ENCODE results near the gene PDE9A. TPM values are rescaled to one million over a fixed set of nuclear protein-coding genes. Genes with fewer than 3 reads are reported as not detected.

Gene PDE9A
- total RNA-seq, 2 experiments from 2014 or later: 4.7 to 6.1 TPM

GRCh38 chr21:42735061-42735460 lies 81.6 kb downstream of the PDE9A start:
- POLR2A ChIA-PET: interaction anchor here (0.5 kb wide), 1 partner anchor 1365 kb away, joined by 3 read pairs; no protein-coding TSS in a partner anchor
- no peak for DNase-seq
- no peaks in the 10 kb centered on the region for H3K27me3 Mint-ChIP-seq
- H3K4me1 Mint-ChIP-seq: peaks cover 70% of the 10 kb centered on the region
- H3K36me3 Mint-ChIP-seq (ENCODE audit: low read depth): peaks cover 11% of the 10 kb centered on the region
- H3K4me3 Mint-ChIP-seq: peak overlapping the region; percentile 8
- no peaks in the 10 kb centered on the region for H3K9me3 Mint-ChIP-seq
- peak overlapping the region; percentile 91 for H3K27ac Mint-ChIP-seq
- CTCF ChIA-PET: interaction anchor here (1.0 to 2.5 kb wide), 2 partner anchors 12 to 32 kb away, joined by 3 to 9 read pairs; no protein-coding TSS in a partner anchor

GRCh38 chr21:42735944-42736343 lies 82.5 kb downstream of the PDE9A start:
- ChIA-PET CTCF (interaction anchor here (2.5 kb wide), 1 partner anchor 11 kb away, joined by 9 read pairs; no protein-coding TSS in a partner anchor), POLR2A (no interaction called here)
- no peaks in the 10 kb centered on the region for H3K27me3 Mint-ChIP-seq
- H3K36me3 Mint-ChIP-seq (ENCODE audit: low read depth): peaks cover 11% of the 10 kb centered on the region
- no peaks in the 10 kb centered on the region for H3K9me3 Mint-ChIP-seq
- H3K27ac Mint-ChIP-seq: peak overlapping the region; percentile 76
- H3K4me1 Mint-ChIP-seq: peaks cover 70% of the 10 kb centered on the region
- H3K4me3 Mint-ChIP-seq: no peak overlapping the region
- no peak for DNase-seq

- POLR2A ChIA-PET: no interaction called here
- peak overlapping the region; percentile 97 for H3K27ac Mint-ChIP-seq
These were observed 83.4 kb downstream of the PDE9A start for GRCh38 chr21:42736646-42737350.

GRCh38 chr21:42737951-42738590 lies 84.7 kb downstream of the PDE9A start:
- peak; percentile 61 for DNase-seq
- Mint-ChIP-seq H3K27ac (peak overlapping the region; percentile 97), H3K9me3 (no peaks in the 10 kb centered on the region), H3K4me1 (peaks cover 63% of the 10 kb centered on the region), H3K27me3 (no peaks in the 10 kb centered on the region), H3K36me3 (ENCODE audit: low read depth) (peaks cover 10% of the 10 kb centered on the region), H3K4me3 (peak overlapping the region; percentile 56)
- ChIA-PET CTCF (interaction anchor here (0.7 to 2.1 kb wide), 5 partner anchors 9 to 17 kb away, joined by 3 to 10 read pairs (median 5); no protein-coding TSS in a partner anchor), POLR2A (no interaction called here)

More at GRCh38 chr21:42736646-42737350, 83.4 kb downstream of the PDE9A start:
- Mint-ChIP-seq H3K9me3 (no peaks in the 10 kb centered on the region), H3K27me3 (no peaks in the 10 kb centered on the region), H3K4me1 (peaks cover 67% of the 10 kb centered on the region), H3K36me3 (ENCODE audit: low read depth) (peaks cover 11% of the 10 kb centered on the region), H3K4me3 (no peak overlapping the region)
- CTCF ChIA-PET: interaction anchor here (1.1 to 2.1 kb wide), 3 partner anchors 8 to 16 kb away, joined by 5 to 10 read pairs (median 5); no protein-coding TSS in a partner anchor
- no peak for DNase-seq

GRCh38 chr21:42739061-42739931 lies 85.9 kb downstream of the PDE9A start:
- Mint-ChIP-seq H3K27ac (peak overlapping the region; percentile 83), H3K36me3 (ENCODE audit: low read depth) (peaks cover 2% of the 10 kb centered on the region), H3K9me3 (no peaks in the 10 kb centered on the region), H3K4me3 (no peak overlapping the region), H3K27me3 (no peaks in the 10 kb centered on the region), H3K4me1 (peaks cover 51% of the 10 kb centered on the region)
- no peak for DNase-seq
- ChIA-PET CTCF (interaction anchor here (0.5 kb wide), 1 partner anchor 74 kb away, joined by 3 read pairs; no protein-coding TSS in a partner anchor), POLR2A (no interaction called here)

GRCh38 chr21:42740405-42740909 lies 87.0 kb downstream of the PDE9A start:
- Mint-ChIP-seq H3K4me1 (peaks cover 40% of the 10 kb centered on the region), H3K9me3 (no peaks in the 10 kb centered on the region), H3K27ac (peak overlapping the region; percentile 20), H3K36me3 (ENCODE audit: low read depth) (no peaks in the 10 kb centered on the region), H3K27me3 (no peaks in the 10 kb centered on the region), H3K4me3 (no peak overlapping the region)
- ChIA-PET CTCF (no interaction called here), POLR2A (no interaction called here)
- DNase-seq: no peak

GRCh38 chr21:42741066-42741465 lies 87.6 kb downstream of the PDE9A start:
- no peaks in the 10 kb centered on the region for H3K27me3 Mint-ChIP-seq
- ChIA-PET CTCF (interaction anchor here (0.6 to 1.5 kb wide), 2 partner anchors 11 to 271 kb away, joined by 3 to 4 read pairs; no protein-coding TSS in a partner anchor), POLR2A (no interaction called here)
- no peaks in the 10 kb centered on the region for H3K36me3 Mint-ChIP-seq (ENCODE audit: low read depth)
- no peak overlapping the region for H3K27ac Mint-ChIP-seq
- H3K4me3 Mint-ChIP-seq: no peak overlapping the region
- no peak for DNase-seq
- no peaks in the 10 kb centered on the region for H3K9me3 Mint-ChIP-seq
- peaks cover 36% of the 10 kb centered on the region for H3K4me1 Mint-ChIP-seq

- CTCF ChIA-PET: interaction anchor here (2.7 kb wide), 1 partner anchor 10 kb away, joined by 9 read pairs; no protein-coding TSS in a partner anchor
- Mint-ChIP-seq H3K36me3 (ENCODE audit: low read depth) (peaks cover 2% of the 10 kb centered on the region), H3K4me3 (no peak overlapping the region), H3K9me3 (no peaks in the 10 kb centered on the region), H3K4me1 (peaks cover 30% of the 10 kb centered on the region), H3K27ac (peak overlapping the region; percentile 46), H3K27me3 (no peaks in the 10 kb centered on the region)
- no peak for DNase-seq
- POLR2A ChIA-PET: no interaction called here
These were observed 91.4 kb downstream of the PDE9A start for GRCh38 chr21:42744520-42745445.

GRCh38 chr21:42745511-42746239 lies 92.3 kb downstream of the PDE9A start:
- H3K27ac Mint-ChIP-seq: peak overlapping the region; percentile 98
- H3K27me3 Mint-ChIP-seq: no peaks in the 10 kb centered on the region
- peaks cover 2% of the 10 kb centered on the region for H3K36me3 Mint-ChIP-seq (ENCODE audit: low read depth)
- CTCF ChIA-PET: interaction anchor here (1.6 to 2.7 kb wide), 2 partner anchors 8 to 11 kb away, joined by 9 to 10 read pairs; no protein-coding TSS in a partner anchor
- H3K4me3 Mint-ChIP-seq: no peak overlapping the region
- POLR2A ChIA-PET: no interaction called here
- peaks cover 30% of the 10 kb centered on the region for H3K4me1 Mint-ChIP-seq
- no peak for DNase-seq
- no peaks in the 10 kb centered on the region for H3K9me3 Mint-ChIP-seq

- H3K36me3 Mint-ChIP-seq (ENCODE audit: low read depth): peaks cover 2% of the 10 kb centered on the region
- POLR2A ChIA-PET: no interaction called here
- peaks cover 30% of the 10 kb centered on the region for H3K4me1 Mint-ChIP-seq
- CTCF ChIA-PET: interaction anchor here (1.6 to 2.7 kb wide), 2 partner anchors 9 to 12 kb away, joined by 9 to 10 read pairs; no protein-coding TSS in a partner anchor
- no peak for DNase-seq
- H3K4me3 Mint-ChIP-seq: peak overlapping the region; percentile 33
- peak overlapping the region; percentile 98 for H3K27ac Mint-ChIP-seq
- no peaks in the 10 kb centered on the region for H3K27me3 Mint-ChIP-seq
- no peaks in the 10 kb centered on the region for H3K9me3 Mint-ChIP-seq
These were observed 92.8 kb downstream of the PDE9A start for GRCh38 chr21:42746240-42746592.

All from activated CD4-positive, alpha-beta T cell treated with anti-CD3 and anti-CD28 coated beads, Interleukin-2, amount 10 ng/mL, durations not matched to agents 7 days and 5 days (primary cell).